GM15510 (cell line): ENCODE measurements around the gene CFAP69.

ENCODE experiments used
- POLR2A ChIP-seq: IDR thresholded peaks from 3 replicates; pipeline ENCODE4 v1.6.1; 2011; ENCODE audit warnings: borderline replicate concordance; ENCODE audit not compliant: insufficient read length; ENCODE audit errors: extremely low read depth

CFAP69 gene

GRCh38 chr7:90222811-90223725, 21.9 kb upstream of the CFAP69 start:
- no peak for TF ChIP-seq POLR2A

DNA sequence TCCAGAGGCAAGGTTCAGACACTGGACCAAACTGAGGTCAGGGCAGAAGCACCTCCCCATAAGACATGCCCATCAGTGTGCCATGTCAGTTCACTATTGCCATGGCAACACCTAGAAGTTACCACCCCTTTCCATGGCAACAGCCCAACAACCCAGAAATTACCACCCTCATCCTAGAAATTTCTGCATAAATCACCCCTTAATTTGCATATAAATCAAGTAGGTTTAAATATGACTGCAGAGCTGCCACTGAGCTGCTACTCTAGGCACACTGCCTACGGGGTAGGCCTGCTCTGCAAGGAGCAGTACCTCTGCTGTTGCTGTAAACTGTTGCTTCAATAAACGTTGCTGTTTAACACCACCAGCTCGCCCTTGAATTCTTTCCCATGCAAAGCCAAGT, 20.8 kb upstream of the CFAP69 start:
- no peak for TF ChIP-seq POLR2A

GRCh38 chr7:90225181-90225580, 19.8 kb upstream of the CFAP69 start:
- no peak for TF ChIP-seq POLR2A

DNA sequence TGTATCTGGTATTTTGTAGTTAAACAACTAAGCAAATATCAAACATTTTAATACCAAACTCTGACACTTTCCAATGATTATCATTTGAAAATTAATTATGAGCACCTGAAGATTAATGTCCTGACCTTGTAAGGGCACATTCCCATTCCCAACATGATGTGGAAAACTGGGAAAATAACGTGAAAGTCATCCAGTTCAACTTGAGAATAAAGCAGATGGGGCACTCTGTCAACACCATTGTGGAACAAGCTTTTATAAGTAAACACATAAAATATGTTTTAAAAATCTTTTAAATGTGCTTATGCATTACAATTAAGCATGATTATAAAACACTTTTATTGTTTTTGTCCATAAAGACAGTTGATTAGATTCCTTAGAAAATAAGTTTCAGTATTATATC, 19.4 kb upstream of the CFAP69 start:
- TF ChIP-seq POLR2A, result no peak

DNA sequence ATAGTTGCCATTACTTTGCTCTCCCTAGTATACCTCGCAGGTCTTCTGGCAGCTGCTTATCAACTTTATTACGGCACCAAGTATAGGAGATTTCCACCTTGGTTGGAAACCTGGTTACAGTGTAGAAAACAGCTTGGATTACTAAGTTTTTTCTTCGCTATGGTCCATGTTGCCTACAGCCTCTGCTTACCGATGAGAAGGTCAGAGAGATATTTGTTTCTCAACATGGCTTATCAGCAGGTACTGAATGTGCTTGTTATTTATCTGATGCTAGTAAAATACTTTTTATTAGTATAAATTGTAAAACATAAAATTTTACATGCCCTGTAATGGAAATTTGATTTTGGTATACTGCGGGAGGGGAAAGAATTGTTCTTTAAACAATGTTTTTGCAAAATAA, 17.7 kb upstream of the CFAP69 start:
- TF ChIP-seq POLR2A, result no peak

- no peak for TF ChIP-seq POLR2A
Measured at GRCh38 chr7:90229682-90230081, 15.3 kb upstream of the CFAP69 start.

GRCh38 chr7:90230834-90231233, 14.1 kb upstream of the CFAP69 start:
- TF ChIP-seq POLR2A, result no peak

- no peak for TF ChIP-seq POLR2A
Measured at GRCh38 chr7:90231304-90231703, 13.7 kb upstream of the CFAP69 start.

DNA sequence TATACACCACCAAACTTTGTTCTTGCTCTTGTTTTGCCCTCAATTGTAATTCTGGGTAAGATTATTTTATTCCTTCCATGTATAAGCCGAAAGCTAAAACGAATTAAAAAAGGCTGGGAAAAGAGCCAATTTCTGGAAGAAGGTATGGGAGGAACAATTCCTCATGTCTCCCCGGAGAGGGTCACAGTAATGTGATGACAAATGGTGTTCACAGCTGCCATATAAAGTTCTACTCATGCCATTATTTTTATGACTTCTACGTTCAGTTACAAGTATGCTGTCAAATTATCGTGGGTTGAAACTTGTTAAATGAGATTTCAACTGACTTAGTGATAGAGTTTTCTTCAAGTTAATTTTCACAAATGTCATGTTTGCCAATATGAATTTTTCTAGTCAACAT, 12.5 kb upstream of the CFAP69 start:
- no peak for TF ChIP-seq POLR2A

DNA sequence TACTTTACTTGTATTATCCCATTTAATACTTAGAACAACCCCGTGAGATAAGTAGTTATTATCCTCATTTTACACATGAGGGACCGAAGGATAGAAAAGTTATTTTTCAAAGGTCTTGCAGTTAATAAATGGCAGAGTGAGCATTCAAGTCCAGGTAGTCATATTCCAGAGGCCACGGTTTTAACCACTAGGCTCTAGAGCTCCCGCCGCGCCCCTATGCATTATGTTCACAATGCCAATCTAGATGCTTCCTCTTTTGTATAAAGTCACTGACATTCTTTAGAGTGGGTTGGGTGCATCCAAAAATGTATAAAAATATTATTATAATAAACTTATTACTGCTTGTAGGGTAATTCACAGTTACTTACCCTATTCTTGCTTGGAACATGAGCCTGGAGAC, 11.4 kb upstream of the CFAP69 start:
- TF ChIP-seq POLR2A, result no peak

DNA sequence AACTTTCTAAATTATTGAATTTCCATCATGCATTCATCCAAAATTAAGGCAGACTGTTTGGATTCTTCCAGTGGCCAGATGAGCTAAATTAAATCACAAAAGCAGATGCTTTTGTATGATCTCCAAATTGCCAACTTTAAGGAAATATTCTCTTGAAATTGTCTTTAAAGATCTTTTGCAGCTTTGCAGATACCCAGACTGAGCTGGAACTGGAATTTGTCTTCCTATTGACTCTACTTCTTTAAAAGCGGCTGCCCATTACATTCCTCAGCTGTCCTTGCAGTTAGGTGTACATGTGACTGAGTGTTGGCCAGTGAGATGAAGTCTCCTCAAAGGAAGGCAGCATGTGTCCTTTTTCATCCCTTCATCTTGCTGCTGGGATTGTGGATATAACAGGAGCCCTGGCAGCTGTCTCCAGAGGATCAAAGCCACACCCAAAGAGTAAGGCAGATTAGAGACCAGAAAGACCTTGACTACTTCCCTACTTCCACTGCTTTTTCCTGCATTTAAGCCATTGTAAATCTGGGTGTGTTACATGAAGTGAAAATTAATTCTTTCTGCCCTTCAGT, 8.2 kb upstream of the CFAP69 start:
- TF ChIP-seq POLR2A, result no peak

- TF ChIP-seq POLR2A, result no peak
Measured at GRCh38 chr7:90238022-90238421, 7.0 kb upstream of the CFAP69 start.

GRCh38 chr7:90238583-90238982, 6.4 kb upstream of the CFAP69 start:
- TF ChIP-seq POLR2A, result no peak

- TF ChIP-seq POLR2A, result no peak
Measured at GRCh38 chr7:90239050-90239449, 5.9 kb upstream of the CFAP69 start.

DNA sequence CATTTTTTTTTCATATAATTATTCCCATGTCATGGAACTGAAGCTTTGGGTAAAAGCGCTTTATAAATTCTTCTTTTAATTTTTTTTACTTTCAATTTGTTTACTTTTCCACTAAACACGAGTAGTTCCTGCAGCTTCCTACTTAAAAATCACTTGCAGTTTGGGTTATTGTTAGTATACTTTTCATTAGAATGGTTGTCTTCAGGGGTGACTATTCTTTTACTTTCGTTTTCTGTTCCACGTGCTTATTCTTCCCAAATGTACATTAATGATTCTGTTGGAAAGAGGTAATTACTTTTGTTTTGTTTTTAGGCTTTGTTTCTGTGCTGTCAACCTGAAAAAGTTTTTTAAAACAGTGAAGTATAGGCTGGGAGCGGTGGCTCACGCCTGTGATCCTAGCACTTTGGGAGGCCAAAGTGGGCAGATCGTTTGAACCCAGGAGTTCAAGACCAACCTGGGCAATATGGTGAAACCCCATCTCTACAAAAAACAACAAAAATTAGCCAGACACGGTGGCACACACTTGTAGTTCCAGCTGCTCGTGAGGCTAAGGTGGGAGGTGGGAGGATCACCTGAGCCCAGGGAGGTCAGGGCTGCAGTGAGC, 5.2 kb upstream of the CFAP69 start:
- TF ChIP-seq POLR2A, result no peak
